AG04449 (cell line): ENCODE results near the gene PPP1R7.

Experiments used
- CTCF ChIA-PET: fragments of 350-600 bp; formaldehyde crosslinking; extraction: SDS; loops from one replicate; lab custom pipeline; 2021; ENCODE audit warnings: antibody characterized with exemption; lab: Yijun Ruan, JAX
- POLR2A ChIA-PET: fragments of 400-600, 350-600 bp; formaldehyde crosslinking; extraction: SDS; loops from one replicate; lab custom pipeline; 2020; ENCODE audit warnings: antibody characterized with exemption, inconsistent platforms; lab: Yijun Ruan, JAX
- DNase-seq: peaks from one replicate; pipeline ENCODE4 v3.0.0-alpha.2; 2010; ENCODE audit warnings: low read depth, low spot score
- H3K4me3 ChIP-seq: 2 replicates; pipeline ENCODE4 v1.5.1; 2011; ENCODE audit warnings: low read depth, mild to moderate bottlenecking, control low read depth, low read length
- CTCF ChIP-seq: IDR thresholded peaks from one replicate; pipeline ENCODE4 v1.5.1; 2011; ENCODE audit warnings: mild to moderate bottlenecking, moderate library complexity, low read length, control low read depth, inconsistent platforms; ENCODE audit not compliant: insufficient read depth; ENCODE audit errors: missing control alignments

The PPP1R7 gene

GRCh38 chr2:241150660-241151530, 628 bp downstream of the PPP1R7 start:
- TF ChIP-seq CTCF, result no peak
- DNase-seq, result no peak
- CTCF ChIA-PET, result interaction anchor here (3.3 kb wide), 1 partner anchor 237 kb away, joined by 14 read pairs; no protein-coding TSS in a partner anchor
- POLR2A ChIA-PET, result interaction anchor here (0.6 to 1.3 kb wide), 2 partner anchors 49 to 74 kb away, joined by 3 to 4 read pairs; partner anchors contain the start of gene MTERF4
- peak overlapping the region; percentile 91 for H3K4me3 ChIP-seq

GRCh38 chr2:241151934-241152660, 1.8 kb downstream of the PPP1R7 start:
- CTCF ChIA-PET, result no interaction called here
- POLR2A ChIA-PET, result no interaction called here
- no peak for DNase-seq

GRCh38 chr2:241153616-241154015, 3.3 kb downstream of the PPP1R7 start:
- ChIA-PET CTCF (no interaction called here), POLR2A (no interaction called here)
- no peak overlapping the region for H3K4me3 ChIP-seq
- no peak for DNase-seq
- TF ChIP-seq CTCF, result no peak

More at GRCh38 chr2:241151934-241152660, 1.8 kb downstream of the PPP1R7 start:
- no peak overlapping the region; the same call in 1 of the 2 replicates for H3K4me3 ChIP-seq
- no peak for TF ChIP-seq CTCF

GRCh38 chr2:241154915-241155314, 4.6 kb downstream of the PPP1R7 start:
- no peak for DNase-seq
- TF ChIP-seq CTCF, result no peak
- ChIA-PET POLR2A (no interaction called here), CTCF (no interaction called here)
- no peak overlapping the region for H3K4me3 ChIP-seq

- POLR2A ChIA-PET, result no interaction called here
- H3K4me3 ChIP-seq, result no peak overlapping the region
- CTCF ChIA-PET, result no interaction called here
Measured at GRCh38 chr2:241155936-241156335, 5.7 kb downstream of the PPP1R7 start.

More at GRCh38 chr2:241155936-241156335, 5.7 kb downstream of the PPP1R7 start:
- TF ChIP-seq CTCF, result no peak
- DNase-seq, result no peak
